NCI-H69 (cell line): ENCODE data around the gene MAD1L1.

ENCODE experiments used
- DNase-seq: peaks from one replicate; lab custom pipeline; 2025; lab: John Stamatoyannopoulos, UW

The MAD1L1 gene

GRCh38 chr7:2140216-2141020, 92.3 kb downstream of the MAD1L1 start:
- DNase-seq = no peak

DNA sequence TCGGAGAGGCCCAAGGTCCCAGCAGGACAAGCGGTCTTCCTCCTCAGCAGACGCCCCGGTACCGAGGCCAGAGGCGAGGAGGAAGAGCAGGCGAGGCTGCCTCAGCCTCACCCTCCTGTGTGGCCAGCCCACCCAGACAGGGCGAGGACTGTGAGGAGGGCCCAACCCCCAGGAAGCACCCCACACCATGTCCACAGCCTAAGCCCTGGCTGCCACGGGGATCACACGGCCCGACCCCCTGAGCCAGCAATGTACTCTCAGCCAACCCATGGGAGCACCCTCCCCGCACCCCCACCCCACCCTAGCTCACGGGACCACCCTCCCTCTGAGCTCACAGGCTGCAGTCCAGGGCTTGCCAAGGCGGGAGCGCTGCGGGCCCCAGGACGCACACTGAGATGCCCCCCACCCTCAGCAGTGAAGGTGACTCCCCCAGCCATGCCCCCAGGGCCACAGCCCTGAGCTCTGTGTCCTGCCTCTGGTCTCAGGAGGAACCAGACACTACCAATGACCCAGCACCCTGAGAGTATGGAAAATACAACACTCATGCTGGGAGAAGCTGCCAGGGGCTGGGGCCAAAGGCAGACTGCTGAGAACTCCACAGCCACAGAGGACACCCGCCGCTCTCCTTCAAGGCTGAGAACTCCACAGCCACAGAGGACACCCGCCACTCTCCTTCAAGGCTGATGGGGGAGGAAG, 93.6 kb downstream of the MAD1L1 start:
- no peak for DNase-seq

- DNase-seq = no peak
Measured at GRCh38 chr7:2138146-2138765, 94.5 kb downstream of the MAD1L1 start.

- no peak for DNase-seq
Measured at GRCh38 chr7:2134740-2135139, 98.0 kb downstream of the MAD1L1 start.

- no peak for DNase-seq
Measured at GRCh38 chr7:2132243-2132642, 100.5 kb downstream of the MAD1L1 start.

GRCh38 chr7:2131800-2132199, 100.9 kb downstream of the MAD1L1 start:
- DNase-seq = no peak

GRCh38 chr7:2131341-2131740, 101.4 kb downstream of the MAD1L1 start:
- DNase-seq = no peak

DNA sequence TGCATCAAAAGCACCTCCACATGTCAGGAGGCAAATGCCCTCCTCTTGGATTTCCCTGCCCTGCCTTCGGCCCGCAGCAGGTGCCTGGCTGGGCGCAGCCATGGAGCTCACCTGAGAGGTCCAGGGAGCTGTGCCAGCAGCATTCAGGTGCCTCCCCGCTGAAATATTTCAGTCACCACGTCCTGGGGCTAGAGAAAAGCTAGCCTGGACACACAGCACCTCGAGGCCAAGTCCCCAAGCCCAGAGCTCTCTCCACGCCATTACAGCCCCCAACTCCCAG, 102.7 kb downstream of the MAD1L1 start:
- no peak for DNase-seq

- DNase-seq = peak; percentile 32
Measured at GRCh38 chr7:2129323-2130095, 103.2 kb downstream of the MAD1L1 start.

GRCh38 chr7:2128601-2129322, 104.0 kb downstream of the MAD1L1 start:
- no peak for DNase-seq

- no peak for DNase-seq
Measured at GRCh38 chr7:2126621-2127020, 106.1 kb downstream of the MAD1L1 start.

GRCh38 chr7:2125931-2126330, 106.8 kb downstream of the MAD1L1 start:
- no peak for DNase-seq

DNA sequence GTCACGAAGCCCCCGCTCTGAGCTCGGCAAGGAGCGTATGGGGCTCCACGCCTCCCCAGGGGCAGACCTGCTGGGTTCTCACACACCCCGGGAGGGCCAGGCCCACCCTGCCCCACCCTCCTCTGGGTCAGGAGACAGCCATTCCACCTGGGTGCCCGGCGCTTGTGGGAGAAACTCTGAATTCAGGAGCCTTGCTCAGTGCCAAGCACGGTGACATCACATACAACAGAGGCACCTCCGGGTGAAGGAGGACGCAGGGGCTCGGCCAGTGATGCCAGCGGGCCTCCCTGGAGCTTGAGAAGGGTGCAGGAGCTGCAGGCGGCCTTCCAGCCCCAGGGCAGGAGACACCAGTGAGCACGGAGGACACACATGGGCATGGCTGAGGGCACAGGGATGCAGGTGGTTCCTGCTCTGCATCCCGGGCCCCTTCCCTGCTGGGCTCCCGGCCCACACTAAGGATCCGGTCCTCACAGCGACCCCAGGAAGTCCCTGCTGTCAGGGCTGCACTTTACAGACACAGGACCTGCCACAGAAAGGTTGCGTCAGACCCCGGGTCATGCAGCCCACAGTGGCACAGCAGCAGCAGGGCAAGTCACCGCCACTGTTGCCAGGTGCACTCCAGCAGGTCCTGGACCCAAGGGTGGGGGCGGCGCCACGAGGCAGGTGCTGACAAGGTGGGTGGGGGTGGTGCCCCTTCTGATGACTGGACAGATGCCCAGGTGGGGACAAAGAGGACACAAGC, 108.0 kb downstream of the MAD1L1 start:
- peak; percentile 56 for DNase-seq

- no peak for DNase-seq
Measured at GRCh38 chr7:2123916-2124315, 108.8 kb downstream of the MAD1L1 start.

DNA sequence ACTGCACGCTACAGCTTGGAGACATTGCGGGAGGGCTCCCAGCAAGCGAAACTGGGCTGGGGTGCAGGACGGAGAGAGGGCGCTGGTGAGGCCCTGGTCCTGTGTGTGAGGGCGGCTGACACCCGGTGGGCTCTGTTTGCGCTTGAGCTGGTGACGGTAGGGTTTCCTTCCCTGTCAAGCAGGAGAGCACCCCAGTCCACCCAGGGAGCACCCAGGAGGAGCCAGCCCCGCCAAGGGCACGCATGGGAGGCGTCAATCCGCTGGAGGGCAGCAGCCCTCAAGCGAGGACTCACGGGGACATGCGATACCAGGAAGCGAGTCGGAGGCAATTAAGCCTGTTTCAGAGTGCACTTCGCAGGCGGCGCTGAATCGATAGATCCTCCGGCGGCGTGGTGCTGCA, 109.4 kb downstream of the MAD1L1 start:
- peak; percentile 99 for DNase-seq

DNA sequence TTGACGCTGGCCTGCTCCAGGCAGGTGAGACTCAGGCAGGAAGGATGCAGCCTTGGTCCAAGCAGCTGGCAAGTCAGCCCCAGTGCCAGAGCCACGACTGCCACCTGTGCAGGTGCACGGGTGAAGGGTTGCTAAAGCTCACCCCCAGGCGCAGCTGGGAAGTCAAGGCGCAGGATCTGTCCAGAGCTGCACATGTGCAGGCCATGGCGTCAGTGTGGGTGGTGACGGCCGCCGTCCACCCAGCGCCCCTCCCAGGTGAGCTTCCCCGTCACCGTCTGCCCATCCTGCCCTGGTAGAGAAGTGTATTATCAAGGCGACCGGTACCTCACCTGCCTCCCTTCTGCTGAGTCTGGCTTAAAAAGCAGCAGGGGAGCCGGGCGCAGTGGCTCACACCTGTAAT, 110.1 kb downstream of the MAD1L1 start:
- no peak for DNase-seq

GRCh38 chr7:2120841-2121830, 111.6 kb downstream of the MAD1L1 start:
- DNase-seq = peak; percentile 61

GRCh38 chr7:2120251-2120660, 112.5 kb downstream of the MAD1L1 start:
- no peak for DNase-seq

GRCh38 chr7:2118630-2119190, 114.0 kb downstream of the MAD1L1 start:
- no peak for DNase-seq

GRCh38 chr7:2118056-2118455, 114.7 kb downstream of the MAD1L1 start:
- no peak for DNase-seq
